Endothelial cell of umbilical vein (primary cell): ENCODE measurements around the gene PSMD14. TPM values are rescaled to one million over a fixed set of nuclear protein-coding genes. Genes with fewer than 3 reads are reported as not detected.
A peak's percentile ranks its signal among the peaks of the same experiment; 100 is the strongest.

Experiments used
- BruUV-seq: library from RNA; stranded (reverse); fragments of 400-500 nt; replicated peaks from 2 replicates; lab custom pipeline; 2021; lab: Mats Ljungman, UMichigan
- CTCF ChIA-PET: fragments of 300-600, 350-600 bp; sonication (Branson Sonifier 250); formaldehyde crosslinking; loops from one replicate; lab custom pipeline; 2021; ENCODE audit warnings: antibody characterized with exemption, inconsistent platforms; lab: Charles Lee
- POLR2A ChIA-PET: fragments of 300-600, 350-600 bp; sonication (Branson Sonifier 250); formaldehyde crosslinking; loops from one replicate; lab custom pipeline; 2021; ENCODE audit warnings: antibody characterized with exemption, inconsistent platforms; lab: Charles Lee
- DNase-seq: peaks from one replicate; pipeline ENCODE4 v3.0.0-alpha.2; 2011; ENCODE audit warnings: low read depth, low spot score
- FAIRE-seq: peaks from 2 replicates; lab custom pipeline; 2011; peaks lifted over from hg19 to GRCh38; lab: Jason Lieb, UNC
- H2AFZ ChIP-seq: 2 replicates; pipeline ENCODE4 v1.6.0; 2012; ENCODE audit warnings: low read depth, low read length, control low read depth, inconsistent platforms
- H3K27ac ChIP-seq: 2 replicates; pipeline ENCODE4 v1.5.1; 2011; ENCODE audit warnings: low read depth, mild to moderate bottlenecking, control low read depth, low read length, moderate library complexity; ENCODE audit not compliant: insufficient read depth
- H3K27me3 ChIP-seq, 2 experiments: 2 replicates each; pipeline versions ENCODE4 v1.6.0 to v1.6.1; 2011; ENCODE audit warnings: low read length in 2 of 2, mixed read lengths in 1 of 2; ENCODE audit not compliant: control insufficient read depth in 2 of 2, insufficient read depth in 2 of 2
- H3K36me3 ChIP-seq, 2 experiments: 2 replicates in 1 of 2; 3 replicates in 1 of 2; pipeline ENCODE4 v1.5.1; 2011; ENCODE audit warnings: low read length in 2 of 2, mild to moderate bottlenecking in 1 of 2, moderate library complexity in 1 of 2; ENCODE audit not compliant: control insufficient read depth in 2 of 2, insufficient read depth in 2 of 2; ENCODE audit errors: extremely low read depth in 1 of 2
- H3K4me1 ChIP-seq: 3 replicates; pipeline ENCODE4 v1.5.1; 2011; ENCODE audit warnings: mild to moderate bottlenecking, low read length; ENCODE audit not compliant: control insufficient read depth, insufficient read depth; ENCODE audit errors: extremely low read depth
- H3K4me2 ChIP-seq: 2 replicates; pipeline ENCODE4 v1.6.1; 2011; ENCODE audit warnings: low read length, control low read depth, mixed read lengths; ENCODE audit not compliant: insufficient read depth
- H3K4me3 ChIP-seq, 3 experiments: fragments of 200-600 bp in 1 of 3; sonication (generic), shearing (Covaris generic) in 1 of 3; replicated peaks in 1 of 3; 2 replicates each; pipeline ENCODE4 v1.5.1; 2011 to 2016; ENCODE audit warnings: control low read depth in 3 of 3, low read length in 3 of 3, mild to moderate bottlenecking in 2 of 3, inconsistent platforms in 1 of 3, low read depth in 1 of 3, moderate library complexity in 1 of 3; ENCODE audit not compliant: insufficient read depth in 1 of 3
- H3K79me2 ChIP-seq: 2 replicates; pipeline ENCODE4 v1.6.0; 2012; ENCODE audit warnings: low read length, inconsistent platforms; ENCODE audit not compliant: control insufficient read depth, insufficient read depth
- H3K9ac ChIP-seq: replicated peaks from 2 replicates; pipeline ENCODE3; 2011; ENCODE audit warnings: low read length, control low read depth; ENCODE audit not compliant: insufficient read depth; ENCODE audit errors: extremely low read depth
- H3K9me1 ChIP-seq: replicated peaks from 3 replicates; pipeline ENCODE4 v1.6.0; 2011; ENCODE audit warnings: mild to moderate bottlenecking, low read length; ENCODE audit not compliant: control insufficient read depth, insufficient read depth; ENCODE audit errors: extremely low read depth
- H3K9me3 ChIP-seq: replicated peaks from 2 replicates; pipeline ENCODE4 v1.5.1; 2012; ENCODE audit warnings: low read length, inconsistent platforms; ENCODE audit not compliant: control insufficient read depth, insufficient read depth
- H4K20me1 ChIP-seq: replicated peaks from 2 replicates; pipeline ENCODE3; 2011; ENCODE audit warnings: mild to moderate bottlenecking, low read length; ENCODE audit not compliant: control insufficient read depth, insufficient read depth; ENCODE audit errors: extremely low read depth
- EZH2 ChIP-seq: IDR thresholded peaks from 2 replicates; pipeline ENCODE4 v1.6.1; 2012; ENCODE audit warnings: borderline replicate concordance, low read depth, mild to moderate bottlenecking, moderate library complexity, low read length, inconsistent platforms; ENCODE audit not compliant: severe bottlenecking
- FOS ChIP-seq: IDR thresholded peaks from 2 replicates; pipeline ENCODE4 v1.6.1; 2011; ENCODE audit warnings: mild to moderate bottlenecking, low read length, moderate library complexity, borderline replicate concordance; ENCODE audit not compliant: insufficient read depth
- GATA2 ChIP-seq: IDR thresholded peaks from 2 replicates; pipeline ENCODE4 v1.7.0; 2011; ENCODE audit warnings: low read depth, mild to moderate bottlenecking, moderate library complexity, mixed read lengths, low read length; ENCODE audit not compliant: insufficient read length, insufficient read depth
- JUN ChIP-seq: IDR thresholded peaks from 2 replicates; pipeline ENCODE4 v1.6.1; 2011; ENCODE audit warnings: borderline replicate concordance, low read depth; ENCODE audit not compliant: insufficient read length, insufficient read depth
- MYC ChIP-seq: IDR thresholded peaks from one replicate; pipeline ENCODE4 v1.6.1; 2011; ENCODE audit warnings: mild to moderate bottlenecking, low read depth, low read length
- POLR2A ChIP-seq: IDR thresholded peaks from 2 replicates; pipeline ENCODE4 v1.6.1; 2012; ENCODE audit warnings: low read depth, mild to moderate bottlenecking, control low read depth, low read length
- POLR2AphosphoS5 ChIP-seq: IDR thresholded peaks from 2 replicates; pipeline ENCODE4 v1.6.1; 2012; ENCODE audit warnings: low read depth, mild to moderate bottlenecking, control low read depth, low read length, moderate library complexity; ENCODE audit not compliant: insufficient read depth
- dilution Hi-C: fragments of 300-500 bp; cut with MboI; formaldehyde crosslinking; loops from one replicate; pipeline ENCODE4 v1.15.0; 2019; ENCODE audit warnings: low sequenced_read_pairs; ENCODE audit not compliant: extremely low pct_ligation_motif_present
- intact Hi-C: fragments of 100-400 bp; cut with micrococcal nuclease; formaldehyde crosslinking; loops from one replicate; pipeline ENCODE4 v1.10.0; 2022
- polyA plus RNA-seq, 4 experiments: library from polyadenylated mRNA; depleted of rRNA in 3 of 4; stranded (reverse) in 3 of 4; unstranded in 1 of 4; fragments of >200 nt; gene quantifications; 2 replicates each; pipeline versions ENCODE4 v1.2.1 to v1.2.3, GENCODE V29; 2011 to 2012; ENCODE audit warnings: missing spikeins in 1 of 4
- total RNA-seq: library from RNA; stranded (reverse); gene quantifications from 2 replicates; pipeline ENCODE4 v1.2.3, GENCODE V29; 2021
- TF ChIP-seq, protein P1 (sequence below): IDR thresholded peaks from 2 replicates; pipeline ENCODE4 v1.6.1; 2011; ENCODE audit not compliant: insufficient read depth, insufficient read length
- TF ChIP-seq, protein P2 (sequence below), 2 donors: IDR thresholded peaks; 1 replicate in 1 of 2; 2 replicates in 1 of 2; pipeline ENCODE4 v1.5.1; 2011; ENCODE audit warnings: low read length in 2 of 2, mild to moderate bottlenecking in 2 of 2, moderate library complexity in 2 of 2, control low read depth in 1 of 2, inconsistent platforms in 1 of 2, low read depth in 1 of 2; ENCODE audit not compliant: insufficient read depth in 1 of 2; ENCODE audit errors: extremely low read depth in 1 of 2

PSMD14 gene
- total and polyA plus RNA-seq, 2 donors (not counting 3 experiments of a cell fraction or from before 2014, with no cell fraction given), result 47.6 to 85.4 TPM

DNA sequence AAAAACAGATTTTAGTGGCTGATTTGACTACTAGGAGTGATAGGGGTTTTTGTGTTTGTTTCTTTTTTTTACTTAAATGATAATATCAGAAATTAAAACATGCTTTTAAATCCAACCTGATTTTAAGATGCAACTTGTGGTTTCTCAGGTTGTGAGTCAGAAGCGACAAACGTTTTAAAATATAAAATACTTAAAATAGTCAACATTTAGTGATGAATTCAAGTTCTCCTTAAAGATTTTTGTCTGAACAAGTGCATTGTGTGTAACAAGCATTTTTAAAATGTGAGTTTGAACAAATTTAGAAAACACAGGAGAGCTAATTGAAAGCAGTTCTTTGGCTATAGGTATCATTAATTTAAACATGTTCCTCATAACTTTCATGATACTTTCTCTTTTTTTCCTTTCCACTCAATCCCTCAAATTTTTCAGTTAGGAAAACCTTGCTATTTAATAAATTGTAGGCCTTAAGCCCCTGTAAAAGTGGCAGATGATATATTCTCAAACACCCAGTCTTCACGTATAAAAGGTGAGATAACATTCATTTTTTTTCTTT, 111.5 kb downstream of the PSMD14 start:
- Histone ChIP-seq H3K9me3 (no peaks in the 10 kb centered on the region), H3K36me3 (no peaks in the 10 kb centered on the region), H3K79me2 (no peaks in the 10 kb centered on the region), H3K27ac (no peak overlapping the region), H3K9ac (no peak overlapping the region), H2AFZ (no peak overlapping the region), H3K9me1 (no peaks in the 10 kb centered on the region), H3K4me1 (peaks cover 16% of the 10 kb centered on the region), H3K4me2 (no peak overlapping the region), H4K20me1 (no peaks in the 10 kb centered on the region), H3K4me3 (no peak overlapping the region), H3K27me3 (peaks cover 89 to 100% of the 10 kb centered on the region in 2 experiments)
- DNase-seq, result no peak
- no TSS peak for BruUV-seq
- FAIRE-seq, result peak; percentile 75
- TF ChIP-seq POLR2AphosphoS5 (no peak), EZH2 (no peak), POLR2A (no peak), MYC (no peak), GATA2 (no peak), JUN (no peak), FOS (no peak)
- TF ChIP-seq, protein P1, sequence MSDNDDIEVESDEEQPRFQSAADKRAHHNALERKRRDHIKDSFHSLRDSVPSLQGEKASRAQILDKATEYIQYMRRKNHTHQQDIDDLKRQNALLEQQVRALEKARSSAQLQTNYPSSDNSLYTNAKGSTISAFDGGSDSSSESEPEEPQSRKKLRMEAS, result no peak
- TF ChIP-seq, protein P2, sequence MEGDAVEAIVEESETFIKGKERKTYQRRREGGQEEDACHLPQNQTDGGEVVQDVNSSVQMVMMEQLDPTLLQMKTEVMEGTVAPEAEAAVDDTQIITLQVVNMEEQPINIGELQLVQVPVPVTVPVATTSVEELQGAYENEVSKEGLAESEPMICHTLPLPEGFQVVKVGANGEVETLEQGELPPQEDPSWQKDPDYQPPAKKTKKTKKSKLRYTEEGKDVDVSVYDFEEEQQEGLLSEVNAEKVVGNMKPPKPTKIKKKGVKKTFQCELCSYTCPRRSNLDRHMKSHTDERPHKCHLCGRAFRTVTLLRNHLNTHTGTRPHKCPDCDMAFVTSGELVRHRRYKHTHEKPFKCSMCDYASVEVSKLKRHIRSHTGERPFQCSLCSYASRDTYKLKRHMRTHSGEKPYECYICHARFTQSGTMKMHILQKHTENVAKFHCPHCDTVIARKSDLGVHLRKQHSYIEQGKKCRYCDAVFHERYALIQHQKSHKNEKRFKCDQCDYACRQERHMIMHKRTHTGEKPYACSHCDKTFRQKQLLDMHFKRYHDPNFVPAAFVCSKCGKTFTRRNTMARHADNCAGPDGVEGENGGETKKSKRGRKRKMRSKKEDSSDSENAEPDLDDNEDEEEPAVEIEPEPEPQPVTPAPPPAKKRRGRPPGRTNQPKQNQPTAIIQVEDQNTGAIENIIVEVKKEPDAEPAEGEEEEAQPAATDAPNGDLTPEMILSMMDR (IDR thresholded peaks at IDR 0.05; ENCODE audit: extremely low read depth in 1 of 2, insufficient read depth in 1 of 2, low read depth in 1 of 2, low read length in 2 of 2), result no peak
- dilution Hi-C loops (no loop called here), intact Hi-C loops (no loop called here)
- CTCF ChIA-PET, result no interaction called here
- POLR2A ChIA-PET, result no interaction called here
